HL-60 (cell line): ENCODE measurements around the gene SLC7A10.
A peak's percentile ranks its signal among the peaks of the same experiment; 100 is the strongest.

Experiments
- DNase-seq, 2 experiments: peaks; one replicate each; pipeline ENCODE4 v3.0.0-alpha.2; 2010 to 2020; ENCODE audit warnings: low read depth in 1 of 2, low spot score in 1 of 2
- H3K27ac ChIP-seq: fragments of 250-450 bp; sonication (Bioruptor Pico); replicated peaks from 2 replicates; pipeline ENCODE4 v1.5.1; 2020; ENCODE audit warnings: mild to moderate bottlenecking, moderate library complexity
- H3K27me3 ChIP-seq: fragments of 250-450 bp; sonication (Bioruptor Pico); 2 replicates; pipeline ENCODE4 v1.5.1; 2021; ENCODE audit warnings: mild to moderate bottlenecking, moderate library complexity; ENCODE audit not compliant: insufficient read depth, poor library complexity, severe bottlenecking
- H3K4me3 ChIP-seq: replicated peaks from 2 replicates; pipeline ENCODE4 v1.5.1; 2011; ENCODE audit warnings: mild to moderate bottlenecking, control low read depth, low read length; ENCODE audit not compliant: insufficient read depth
- GABPA ChIP-seq: IDR thresholded peaks from 2 replicates; pipeline ENCODE4 v1.6.1; 2012; ENCODE audit warnings: low read depth
- POLR2AphosphoS5 ChIP-seq: IDR thresholded peaks from 2 replicates; pipeline ENCODE4 v1.6.1; 2012; ENCODE audit warnings: low read depth
- SPI1 ChIP-seq: IDR thresholded peaks from 2 replicates; pipeline ENCODE4 v1.6.1; 2012; ENCODE audit warnings: low read depth, mild to moderate bottlenecking, borderline replicate concordance
- TF ChIP-seq, protein P1 (sequence below): IDR thresholded peaks from 2 replicates; pipeline ENCODE4 v1.6.1; 2012; ENCODE audit warnings: low read depth; ENCODE audit not compliant: insufficient replicate concordance
- TF ChIP-seq, protein P2 (sequence below): IDR thresholded peaks from one replicate; pipeline ENCODE4 v1.5.1; 2011; ENCODE audit warnings: low read length, control low read depth, inconsistent platforms; ENCODE audit not compliant: insufficient read depth

SLC7A10 gene

DNA sequence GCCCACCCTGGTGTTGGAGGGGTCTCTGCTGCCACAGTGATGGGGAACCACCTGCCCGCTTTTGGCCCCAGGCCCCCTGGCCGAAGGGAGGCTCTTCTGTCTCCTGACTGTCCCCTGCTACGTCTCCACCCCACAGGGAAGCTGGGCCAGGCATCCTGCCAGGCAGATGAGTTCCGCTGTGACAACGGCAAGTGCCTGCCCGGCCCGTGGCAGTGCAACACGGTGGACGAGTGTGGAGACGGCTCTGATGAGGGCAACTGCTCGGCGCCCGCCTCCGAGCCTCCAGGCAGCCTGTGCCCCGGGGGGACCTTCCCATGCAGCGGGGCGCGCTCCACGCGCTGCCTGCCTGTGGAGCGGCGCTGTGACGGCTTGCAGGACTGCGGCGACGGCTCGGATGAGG, 20.5 kb downstream of the SLC7A10 start:
- no peak overlapping the region for H3K27ac ChIP-seq
- TF ChIP-seq SPI1 (no peak), GABPA (no peak), POLR2AphosphoS5 (peak; percentile 34; the same call in 1 of the 2 replicates)
- TF ChIP-seq, protein P1, sequence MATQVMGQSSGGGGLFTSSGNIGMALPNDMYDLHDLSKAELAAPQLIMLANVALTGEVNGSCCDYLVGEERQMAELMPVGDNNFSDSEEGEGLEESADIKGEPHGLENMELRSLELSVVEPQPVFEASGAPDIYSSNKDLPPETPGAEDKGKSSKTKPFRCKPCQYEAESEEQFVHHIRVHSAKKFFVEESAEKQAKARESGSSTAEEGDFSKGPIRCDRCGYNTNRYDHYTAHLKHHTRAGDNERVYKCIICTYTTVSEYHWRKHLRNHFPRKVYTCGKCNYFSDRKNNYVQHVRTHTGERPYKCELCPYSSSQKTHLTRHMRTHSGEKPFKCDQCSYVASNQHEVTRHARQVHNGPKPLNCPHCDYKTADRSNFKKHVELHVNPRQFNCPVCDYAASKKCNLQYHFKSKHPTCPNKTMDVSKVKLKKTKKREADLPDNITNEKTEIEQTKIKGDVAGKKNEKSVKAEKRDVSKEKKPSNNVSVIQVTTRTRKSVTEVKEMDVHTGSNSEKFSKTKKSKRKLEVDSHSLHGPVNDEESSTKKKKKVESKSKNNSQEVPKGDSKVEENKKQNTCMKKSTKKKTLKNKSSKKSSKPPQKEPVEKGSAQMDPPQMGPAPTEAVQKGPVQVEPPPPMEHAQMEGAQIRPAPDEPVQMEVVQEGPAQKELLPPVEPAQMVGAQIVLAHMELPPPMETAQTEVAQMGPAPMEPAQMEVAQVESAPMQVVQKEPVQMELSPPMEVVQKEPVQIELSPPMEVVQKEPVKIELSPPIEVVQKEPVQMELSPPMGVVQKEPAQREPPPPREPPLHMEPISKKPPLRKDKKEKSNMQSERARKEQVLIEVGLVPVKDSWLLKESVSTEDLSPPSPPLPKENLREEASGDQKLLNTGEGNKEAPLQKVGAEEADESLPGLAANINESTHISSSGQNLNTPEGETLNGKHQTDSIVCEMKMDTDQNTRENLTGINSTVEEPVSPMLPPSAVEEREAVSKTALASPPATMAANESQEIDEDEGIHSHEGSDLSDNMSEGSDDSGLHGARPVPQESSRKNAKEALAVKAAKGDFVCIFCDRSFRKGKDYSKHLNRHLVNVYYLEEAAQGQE = no peak
- TF ChIP-seq, protein P2, sequence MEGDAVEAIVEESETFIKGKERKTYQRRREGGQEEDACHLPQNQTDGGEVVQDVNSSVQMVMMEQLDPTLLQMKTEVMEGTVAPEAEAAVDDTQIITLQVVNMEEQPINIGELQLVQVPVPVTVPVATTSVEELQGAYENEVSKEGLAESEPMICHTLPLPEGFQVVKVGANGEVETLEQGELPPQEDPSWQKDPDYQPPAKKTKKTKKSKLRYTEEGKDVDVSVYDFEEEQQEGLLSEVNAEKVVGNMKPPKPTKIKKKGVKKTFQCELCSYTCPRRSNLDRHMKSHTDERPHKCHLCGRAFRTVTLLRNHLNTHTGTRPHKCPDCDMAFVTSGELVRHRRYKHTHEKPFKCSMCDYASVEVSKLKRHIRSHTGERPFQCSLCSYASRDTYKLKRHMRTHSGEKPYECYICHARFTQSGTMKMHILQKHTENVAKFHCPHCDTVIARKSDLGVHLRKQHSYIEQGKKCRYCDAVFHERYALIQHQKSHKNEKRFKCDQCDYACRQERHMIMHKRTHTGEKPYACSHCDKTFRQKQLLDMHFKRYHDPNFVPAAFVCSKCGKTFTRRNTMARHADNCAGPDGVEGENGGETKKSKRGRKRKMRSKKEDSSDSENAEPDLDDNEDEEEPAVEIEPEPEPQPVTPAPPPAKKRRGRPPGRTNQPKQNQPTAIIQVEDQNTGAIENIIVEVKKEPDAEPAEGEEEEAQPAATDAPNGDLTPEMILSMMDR = no peak
- H3K27me3 ChIP-seq = no peaks in the 10 kb centered on the region
- DNase-seq = no peak
- no peak overlapping the region for H3K4me3 ChIP-seq

GRCh38 chr19:33204136-33204973, 21.3 kb downstream of the SLC7A10 start:
- Histone ChIP-seq H3K27ac (no peak overlapping the region), H3K27me3 (no peaks in the 10 kb centered on the region), H3K4me3 (no peak overlapping the region)
- TF ChIP-seq, protein P2 = no peak
- TF ChIP-seq, protein P1 = no peak
- TF ChIP-seq POLR2AphosphoS5 (no peak), SPI1 (no peak), GABPA (no peak)
- no peak for DNase-seq

DNA sequence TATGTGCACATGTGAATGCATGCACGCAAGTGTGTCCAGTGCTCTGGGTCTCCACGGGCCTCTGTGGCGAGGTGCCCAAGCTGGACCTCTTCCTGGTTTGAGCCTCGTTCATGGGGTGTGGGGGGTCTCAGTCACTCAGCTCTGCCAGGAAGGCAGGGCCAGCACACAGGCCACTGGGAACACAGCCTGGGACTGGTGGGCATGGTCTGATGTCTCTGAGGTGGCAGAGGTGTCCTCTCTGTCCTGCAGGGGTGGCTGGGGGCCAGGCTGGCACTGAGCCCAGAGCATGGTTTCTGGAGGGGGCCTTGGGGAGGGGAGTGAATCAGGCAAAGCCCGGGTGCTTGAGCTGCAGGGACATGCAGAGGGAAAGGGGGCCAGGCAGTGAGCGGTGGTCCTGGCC, 22.1 kb downstream of the SLC7A10 start:
- TF ChIP-seq SPI1 = no peak
- TF ChIP-seq, protein P1 = no peak
- TF ChIP-seq POLR2AphosphoS5 = 0 out of 2 replicates have a peak, but pooled peaks have one; percentile 16
- no peak for TF ChIP-seq GABPA
- no peak for DNase-seq

More for the DNA sequence above, 22.1 kb downstream of the SLC7A10 start:
- Histone ChIP-seq H3K4me3 (no peak overlapping the region), H3K27ac (no peak overlapping the region), H3K27me3 (no peaks in the 10 kb centered on the region)
